Left lobe of liver (tissue), 2 donors: ENCODE data around the gene EML4. TPM values are rescaled to one million over a fixed set of nuclear protein-coding genes. Genes with fewer than 3 reads are reported as not detected.
"Not testable (repeated sequence)": the region's sequence is repeated elsewhere in the genome, so short reads cannot be mapped to it uniquely, and the experiment has no call there.

Experiments used
- ATAC-seq: fragments of 200-7000 bp; cut with Tn5 transposase; one replicate; pipeline ENCODE4 v1.9.1; 2020; ENCODE audit warnings: mild to moderate bottlenecking, moderate library complexity
- DNase-seq: peaks from one replicate; pipeline ENCODE4 v3.0.0-alpha.2; 2020; ENCODE audit warnings: low spot score
- total RNA-seq: library from RNA; stranded (reverse); gene quantifications from one replicate; pipeline ENCODE4 v1.2.1, GENCODE V29; 2021
- donor health status: DM: no; HTN: no; CAD: no; lungs with moderate emphysema.
- donor health status: DM: no; HTN: yes; CAD: no.

EML4 gene
- total RNA-seq, 1 donor from 2014 or later, result 30.4 TPM

GRCh38 chr2:42325609-42326008, 156.5 kb downstream of the EML4 start:
- no peak for DNase-seq
- no peak for ATAC-seq

DNA sequence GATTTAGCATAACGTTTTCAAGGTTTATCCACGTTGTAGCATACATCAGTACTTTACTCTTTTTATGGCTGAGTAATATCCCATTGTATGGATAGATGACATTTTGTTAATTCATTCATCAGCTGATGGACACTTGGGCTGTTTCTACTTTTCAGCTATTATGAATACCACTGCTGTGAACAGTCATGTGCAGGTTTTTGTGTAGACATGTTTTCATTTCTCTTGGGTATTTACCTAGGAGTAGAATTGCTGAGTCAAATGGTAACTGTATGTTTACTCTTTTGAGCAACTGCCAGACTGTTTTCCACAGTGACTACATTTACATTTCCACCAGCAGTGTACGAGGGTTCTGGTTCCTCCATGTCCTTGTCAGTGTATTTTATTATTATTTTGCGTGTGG, 158.0 kb downstream of the EML4 start:
- ATAC-seq (peak; percentile 90), DNase-seq (no peak)

DNA sequence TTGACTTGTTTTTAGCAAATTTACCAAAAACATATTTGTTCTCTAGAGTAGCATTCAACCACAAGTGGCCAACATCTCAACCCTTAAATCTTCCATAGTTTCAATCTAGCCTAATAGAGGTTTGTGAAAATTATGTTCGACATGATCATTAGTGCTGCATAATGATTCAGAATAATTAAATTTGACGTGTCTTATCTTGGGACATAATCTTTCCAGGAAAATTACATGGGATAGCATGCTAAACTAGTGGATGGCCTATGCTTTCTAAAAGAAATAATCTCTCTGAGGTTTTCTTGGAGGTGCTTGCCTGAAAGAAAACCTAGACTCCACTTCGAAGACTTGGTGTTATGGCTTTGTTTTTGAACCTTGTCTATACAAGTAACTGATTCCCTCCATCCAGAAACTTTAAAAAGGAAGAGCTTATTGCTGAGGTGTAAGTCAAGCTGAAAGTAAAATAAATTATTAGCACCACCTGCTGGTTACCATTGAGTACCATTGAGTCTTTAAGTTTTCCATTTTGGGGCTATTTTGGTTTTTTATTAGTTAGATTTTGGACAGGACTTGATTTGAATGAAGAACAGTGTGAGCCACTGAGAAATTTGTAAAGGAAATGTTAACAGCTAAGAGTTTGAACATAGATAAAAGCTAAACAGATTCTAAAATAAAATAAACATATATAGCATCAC, 159.1 kb downstream of the EML4 start:
- DNase-seq (no peak), ATAC-seq (peak; percentile 58)

GRCh38 chr2:42328923-42329322, 159.8 kb downstream of the EML4 start:
- DNase-seq (no peak), ATAC-seq (no peak)

- DNase-seq, result no peak
- ATAC-seq, result no peak
Measured at GRCh38 chr2:42329736-42330135, 160.6 kb downstream of the EML4 start.

GRCh38 chr2:42331569-42332284, 162.6 kb downstream of the EML4 start:
- ATAC-seq (no peak), DNase-seq (no peak)

GRCh38 chr2:42332575-42332974, 163.4 kb downstream of the EML4 start:
- no peak for ATAC-seq

DNA sequence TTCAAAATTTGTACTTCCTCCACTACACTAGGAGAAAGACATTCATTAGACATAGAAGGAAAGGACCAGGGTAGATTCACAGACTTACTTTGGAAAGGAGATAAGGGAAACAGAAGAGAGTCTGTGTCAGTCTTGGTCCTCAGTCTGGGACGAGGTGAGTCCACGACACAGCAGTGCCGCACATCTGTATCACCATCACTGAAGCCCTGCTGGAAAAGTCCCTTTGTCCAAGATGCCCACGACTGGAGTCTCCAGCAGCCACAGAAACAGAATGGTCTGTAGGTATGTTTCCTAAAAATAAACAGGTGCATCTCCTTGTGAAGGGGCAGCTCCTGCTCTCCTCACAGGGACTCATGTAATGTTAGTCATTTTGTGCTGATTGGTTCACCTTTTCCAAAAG, 164.4 kb downstream of the EML4 start:
- ATAC-seq, result no peak

More at GRCh38 chr2:42332575-42332974, 163.4 kb downstream of the EML4 start:
- no peak for DNase-seq

DNA sequence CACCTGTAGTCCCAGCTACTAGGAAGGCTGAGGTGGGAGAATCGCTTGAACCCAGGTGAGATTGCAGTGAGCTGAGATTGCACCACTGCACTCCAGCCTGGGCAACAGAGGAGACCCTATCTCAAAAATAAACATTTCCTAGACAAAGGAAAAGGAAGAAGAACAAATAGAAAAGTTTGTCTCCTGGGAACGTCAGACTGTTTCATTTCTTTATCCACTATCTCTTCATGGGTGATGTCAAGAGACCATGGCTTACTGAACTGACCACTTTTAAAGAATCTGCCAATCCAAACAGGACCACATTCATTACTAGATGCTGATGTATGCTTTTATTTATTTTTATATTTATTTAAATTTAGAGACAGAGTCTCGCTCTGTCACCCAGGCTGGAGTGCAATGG, 165.1 kb downstream of the EML4 start:
- ATAC-seq (no peak), DNase-seq (no peak)

More for the DNA sequence above, 164.4 kb downstream of the EML4 start:
- no peak for DNase-seq

DNA sequence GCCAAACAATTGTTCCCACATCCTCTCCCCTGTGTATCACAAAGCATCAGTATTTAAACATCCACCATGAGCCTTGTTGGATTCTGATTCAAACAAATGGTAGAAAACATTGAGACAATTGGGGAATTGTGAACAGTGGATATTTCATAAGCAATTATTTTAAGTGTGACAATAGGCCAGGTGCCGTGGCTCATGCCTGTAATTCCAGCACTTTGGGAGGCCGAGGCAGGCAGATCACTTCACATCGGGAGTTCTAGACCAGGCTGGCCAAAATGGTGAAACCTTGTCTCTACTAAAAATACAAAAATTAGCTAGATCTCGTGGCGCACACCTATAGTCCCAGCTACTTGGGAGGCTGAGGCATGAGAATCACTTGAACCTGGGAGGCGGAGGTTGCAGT, 165.7 kb downstream of the EML4 start:
- ATAC-seq, DNase-seq: not testable (repeated sequence)

- ATAC-seq, result no peak
- DNase-seq, result no peak
Measured at GRCh38 chr2:42335514-42336104, 166.5 kb downstream of the EML4 start.

GRCh38 chr2:42336361-42336965, 167.3 kb downstream of the EML4 start:
- ATAC-seq (peak; percentile 47), DNase-seq (no peak)

DNA sequence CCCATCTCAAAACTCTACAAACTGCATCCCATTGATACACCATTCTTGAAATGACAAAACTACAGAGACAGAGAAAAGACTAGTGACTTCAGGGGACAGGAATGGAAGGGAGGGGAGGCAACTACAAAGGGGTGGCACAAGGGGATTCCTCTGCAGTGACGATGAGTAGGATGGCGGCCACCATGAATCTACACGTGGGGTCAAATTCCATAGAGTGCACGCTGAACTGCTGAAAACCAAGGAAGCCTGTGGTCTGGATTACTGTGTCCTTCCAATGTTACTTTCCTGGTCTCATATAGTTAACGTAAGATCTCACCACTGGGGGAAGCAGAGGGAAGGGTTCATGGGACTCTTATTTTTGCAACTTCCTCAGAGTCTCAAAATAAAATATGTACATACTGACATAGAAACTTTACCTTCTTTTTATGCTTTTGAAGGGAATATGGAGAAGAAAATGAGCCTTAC, 168.2 kb downstream of the EML4 start:
- no peak for DNase-seq
- ATAC-seq, result no peak

GRCh38 chr2:42337846-42338566, 168.9 kb downstream of the EML4 start:
- ATAC-seq (no peak), DNase-seq (no peak)

DNA sequence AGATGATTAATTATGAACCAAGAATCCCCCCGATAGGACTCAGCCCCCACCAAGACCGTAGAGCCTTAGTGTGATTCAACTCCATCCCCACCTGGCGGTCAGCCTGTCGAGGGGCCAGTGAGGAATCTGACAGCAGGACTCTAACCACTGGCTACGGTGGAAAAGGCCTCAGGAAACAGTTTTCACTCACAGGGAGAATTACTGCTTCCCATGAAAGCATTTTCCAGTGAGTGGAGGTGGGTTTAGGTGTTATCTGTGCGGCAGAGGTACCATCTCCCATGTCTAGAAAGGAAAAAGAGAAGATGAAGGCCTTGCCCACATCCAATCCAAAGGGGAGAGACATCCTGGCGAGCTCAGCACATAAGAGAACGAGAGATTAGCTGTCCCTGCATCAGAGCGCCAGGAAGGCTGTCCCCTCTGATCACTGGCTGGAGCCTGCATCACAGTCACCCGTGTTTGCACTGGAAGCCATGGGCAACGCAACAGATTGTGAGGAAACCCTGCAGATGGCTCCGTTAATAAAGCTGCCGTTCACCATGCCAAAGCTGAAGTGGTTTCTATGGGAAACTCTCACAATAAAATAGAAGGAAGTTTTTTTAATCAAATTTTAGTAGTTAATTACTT, 169.5 kb downstream of the EML4 start:
- ATAC-seq (no peak), DNase-seq (no peak)

- DNase-seq, result no peak
Measured at GRCh38 chr2:42339191-42339912, 170.2 kb downstream of the EML4 start.

DNA sequence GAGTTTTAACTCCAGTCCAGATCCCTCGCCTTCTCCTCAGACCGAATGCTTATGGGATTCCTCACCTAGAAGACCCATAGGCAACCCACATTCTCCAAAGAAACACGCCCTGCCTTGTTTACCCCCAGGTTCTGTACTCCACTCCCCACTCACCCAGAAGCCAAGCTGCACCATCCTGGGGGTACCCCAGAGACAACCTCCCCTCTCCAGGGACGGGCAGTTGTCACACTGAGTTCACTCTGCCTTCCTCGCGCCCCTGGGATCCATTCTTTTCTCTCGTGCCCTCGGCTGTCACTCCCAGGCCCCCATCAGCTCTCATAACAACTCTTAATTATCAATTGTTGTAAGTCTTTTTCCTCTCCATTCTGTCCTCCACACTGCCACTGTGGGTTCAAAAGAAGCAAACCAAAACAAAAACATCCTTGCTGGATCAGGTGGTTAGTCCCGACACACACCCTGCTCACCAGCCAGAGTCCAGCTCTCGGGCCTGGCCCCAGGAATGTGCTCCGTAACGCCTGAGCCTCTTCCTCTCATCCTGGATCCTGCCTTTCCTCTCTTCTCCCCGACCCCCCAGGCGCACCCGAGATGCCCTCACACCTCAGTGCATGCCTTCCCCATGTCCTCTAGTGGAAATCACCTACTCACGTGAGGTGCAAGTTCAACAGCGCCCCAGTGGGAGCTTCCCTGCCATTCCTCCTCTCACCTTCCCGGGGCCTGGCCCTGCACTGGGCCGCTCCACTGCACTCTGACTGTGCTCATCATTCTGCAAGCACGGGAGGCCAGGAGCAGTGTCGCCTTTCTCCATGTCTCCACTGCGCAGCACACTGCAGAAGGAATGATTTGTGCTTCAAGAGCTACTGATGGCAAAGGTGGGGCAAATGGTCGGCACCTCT, 171.1 kb downstream of the EML4 start:
- no peak for ATAC-seq
- no peak for DNase-seq

More at GRCh38 chr2:42339191-42339912, 170.2 kb downstream of the EML4 start:
- no peak for ATAC-seq

DNA sequence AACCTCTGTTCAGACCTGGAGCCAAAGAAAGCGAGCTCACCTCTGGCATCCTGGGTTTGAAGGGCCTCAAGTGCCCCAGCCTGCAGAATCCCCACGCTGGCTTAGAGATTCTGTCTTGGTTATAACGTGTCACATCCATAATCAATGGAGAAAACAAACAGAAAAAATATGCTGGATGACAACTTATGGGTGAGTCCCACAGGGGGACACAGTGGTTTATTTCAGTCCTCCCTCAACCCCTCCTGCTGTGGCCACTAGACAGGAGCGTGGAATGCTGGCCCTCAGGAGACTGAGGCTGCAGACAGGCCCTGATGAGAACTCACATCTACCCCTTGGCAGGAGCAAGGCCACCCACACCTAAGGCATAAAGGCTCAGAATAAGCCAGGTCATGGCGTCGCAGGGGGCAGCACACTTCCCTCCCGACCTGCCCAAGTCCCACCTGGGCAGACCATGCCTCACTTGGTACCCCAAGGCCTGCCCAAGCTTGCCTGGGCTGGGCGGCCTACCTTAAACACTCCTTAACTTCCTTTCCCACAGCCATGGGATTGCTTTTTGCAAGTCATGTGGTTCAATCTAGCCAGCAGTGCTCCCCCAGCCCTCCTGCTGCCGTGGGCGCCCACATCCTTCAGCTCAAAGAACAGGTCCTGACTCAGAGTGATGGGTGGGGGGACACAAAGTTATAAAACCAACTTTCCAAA, 171.9 kb downstream of the EML4 start:
- ATAC-seq (no peak), DNase-seq (no peak)
